DOHH2 (cell line): ENCODE data around the gene NOSIP.

Source experiments
- CTCF ChIP-seq: fragments of 200-600 bp; sonication (generic); IDR thresholded peaks from one replicate; pipeline ENCODE4 v1.5.1; 2014; ENCODE audit warnings: antibody characterized with exemption, mild to moderate bottlenecking, low read depth, low read length; ENCODE audit not compliant: poor library complexity, severe bottlenecking
- EZH2phosphoT487 ChIP-seq: fragments of 200-600 bp; sonication (generic); IDR thresholded peaks from 2 replicates; pipeline ENCODE4 v1.6.1; 2017; ENCODE audit warnings: borderline replicate concordance, mild to moderate bottlenecking, antibody characterized with exemption, low read length, moderate library complexity, mixed read lengths

DNA sequence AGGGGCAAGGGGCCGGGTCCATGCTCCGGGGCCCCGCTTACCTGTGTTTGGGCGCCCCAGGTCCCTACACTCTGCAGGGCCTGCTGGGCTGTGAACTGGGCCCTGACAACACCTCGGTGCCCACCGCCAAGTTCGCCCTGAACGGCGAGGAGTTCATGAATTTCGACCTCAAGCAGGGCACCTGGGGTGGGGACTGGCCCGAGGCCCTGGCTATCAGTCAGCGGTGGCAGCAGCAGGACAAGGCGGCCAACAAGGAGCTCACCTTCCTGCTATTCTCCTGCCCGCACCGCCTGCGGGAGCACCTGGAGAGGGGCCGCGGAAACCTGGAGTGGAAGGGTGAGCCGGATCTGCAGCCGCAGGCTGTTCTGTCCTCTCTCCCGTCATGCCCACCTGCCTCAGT, 66.2 kb downstream of the NOSIP start:
- no peak for TF ChIP-seq CTCF
- no peak for TF ChIP-seq EZH2phosphoT487
